OCI-LY1 (cell line): ENCODE results near the gene MRPL10.

Experiments
- CTCF ChIP-seq: fragments of 200-600 bp; sonication (generic), shearing (Covaris generic); IDR thresholded peaks from 2 replicates; pipeline ENCODE4 v1.5.1; 2017; ENCODE audit warnings: mild to moderate bottlenecking, antibody characterized with exemption, low read length, moderate library complexity, mixed read lengths
- EZH2 ChIP-seq: fragments of 200-600 bp; sonication (generic), shearing (Covaris generic); IDR thresholded peaks from 2 replicates; pipeline ENCODE4 v1.8.0; 2017; ENCODE audit warnings: borderline replicate concordance, mixed run types, mild to moderate bottlenecking, antibody characterized with exemption, low read length, moderate library complexity, mixed read lengths

- TF ChIP-seq CTCF (no peak), EZH2 (no peak)
Observed at GRCh38 chr17:47839071-47839470, 7.7 kb upstream of the MRPL10 start.
